ENCODE measurements around the gene NKD2. TPM values are rescaled to one million over a fixed set of nuclear protein-coding genes. Genes with fewer than 3 reads are reported as not detected.

Gene NKD2
- total RNA-seq, 2 experiments from 2014 or later = 0.17 to 0.30 TPM

DNA sequence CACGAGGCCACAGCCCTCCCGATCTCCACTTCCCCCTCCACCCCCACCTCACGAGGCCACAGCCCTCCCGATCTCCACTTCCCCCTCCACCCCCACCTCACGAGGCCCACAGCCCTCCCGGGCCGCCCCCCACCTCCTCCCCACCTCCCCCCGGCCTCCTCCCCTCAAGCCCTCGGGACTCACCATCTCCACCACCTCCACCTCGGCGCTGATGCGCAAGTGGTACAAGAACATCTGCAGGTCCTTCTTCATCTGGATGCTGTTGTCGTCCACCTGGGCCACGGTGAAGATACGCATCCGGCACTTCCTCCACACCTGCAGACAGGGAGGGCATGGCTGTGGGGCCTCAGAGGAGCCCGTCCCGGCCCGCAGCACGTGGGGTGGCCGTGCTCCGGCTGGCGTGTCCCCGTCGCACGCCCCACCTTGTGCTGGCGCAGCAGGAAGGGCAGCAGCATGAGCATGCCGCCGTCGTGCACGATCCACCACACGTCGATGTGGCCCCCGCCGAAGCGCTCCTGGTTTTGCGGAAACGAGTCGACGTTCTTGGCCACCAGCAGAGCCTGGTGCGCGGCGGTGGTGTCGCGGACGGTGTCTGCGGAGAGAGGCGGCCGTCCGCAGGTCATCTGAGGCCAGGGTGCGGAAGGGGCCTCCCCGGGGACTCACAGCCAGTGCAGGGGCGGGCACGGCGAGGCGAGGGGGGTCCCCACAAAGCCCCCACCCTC is 55.2 kb downstream of the NKD2 start:
- POLR2A ChIA-PET = no interaction called here

DNA sequence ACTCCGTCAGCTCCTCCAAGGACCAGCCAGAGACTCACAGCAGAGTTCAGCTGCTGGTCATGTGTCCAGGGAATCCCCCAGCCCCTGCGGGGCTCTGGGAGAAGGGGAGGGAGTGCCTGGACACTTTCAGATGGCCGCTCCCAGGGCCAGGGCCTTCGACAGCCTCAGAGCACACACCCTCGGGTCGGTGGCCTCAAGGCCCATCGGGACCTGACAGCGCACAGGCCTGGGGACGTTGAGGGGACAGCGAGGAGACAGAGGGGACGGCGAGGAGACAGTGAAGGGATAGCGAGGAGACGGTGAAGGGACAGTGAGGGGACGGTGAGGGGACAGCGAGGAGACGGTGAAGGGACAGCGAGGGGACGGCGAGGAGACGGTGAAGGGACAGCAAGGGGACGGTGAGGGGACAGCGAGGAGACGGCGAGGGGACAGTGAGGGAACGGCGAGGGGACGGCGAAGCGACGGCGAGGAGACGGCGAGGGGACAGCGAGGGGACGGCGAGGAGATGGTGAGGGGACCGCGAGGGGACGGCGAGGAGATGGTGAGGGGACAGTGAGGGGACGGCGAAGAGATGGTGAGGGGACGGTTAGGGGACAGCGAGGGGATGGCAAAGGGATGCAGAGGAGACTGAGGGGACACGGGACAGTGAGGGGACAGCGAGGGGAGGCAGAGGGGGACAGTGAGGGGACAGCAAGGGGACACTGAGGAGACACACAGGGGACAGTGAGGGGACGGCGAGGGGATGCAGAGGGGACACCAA is 56.0 kb downstream of the NKD2 start:
- Histone ChIP-seq H3K4me1 (ENCODE audit: insufficient read depth, low read length) (no peaks in the 10 kb centered on the region), H3K9me3 (ENCODE audit: control insufficient read depth in 1 of 2, insufficient read depth in 1 of 2, low read length in 2 of 2) (no peaks in the 10 kb centered on the region)

More for the DNA sequence above, 55.2 kb downstream of the NKD2 start:
- Histone ChIP-seq H3K36me3 (ENCODE audit: insufficient read depth, low read length) (peaks cover 77% of the 10 kb centered on the region), H3K4me1 (ENCODE audit: insufficient read depth, low read length) (no peaks in the 10 kb centered on the region), H3K27me3 (ENCODE audit: control insufficient read depth in 1 of 2, insufficient read depth in 2 of 2, low read length in 2 of 2) (no peaks in the 10 kb centered on the region), H3K9me3 (ENCODE audit: control insufficient read depth in 1 of 2, insufficient read depth in 1 of 2, low read length in 2 of 2) (no peaks in the 10 kb centered on the region), H3K27ac (ENCODE audit: low read depth in 1 of 2, low read length in 2 of 2) (no peak overlapping the region), H3K4me3 (ENCODE audit: low read length) (no peak overlapping the region)
- Mint-ChIP-seq H3K9me3 (no peaks in the 10 kb centered on the region), H3K4me3 (no peak overlapping the region), H3K36me3 (ENCODE audit: low read depth) (peaks cover 32% of the 10 kb centered on the region), H3K27me3 (no peaks in the 10 kb centered on the region), H3K27ac (no peak overlapping the region), H3K4me1 (ENCODE audit: low read depth) (no peaks in the 10 kb centered on the region)
- TF ChIP-seq, protein P1, sequence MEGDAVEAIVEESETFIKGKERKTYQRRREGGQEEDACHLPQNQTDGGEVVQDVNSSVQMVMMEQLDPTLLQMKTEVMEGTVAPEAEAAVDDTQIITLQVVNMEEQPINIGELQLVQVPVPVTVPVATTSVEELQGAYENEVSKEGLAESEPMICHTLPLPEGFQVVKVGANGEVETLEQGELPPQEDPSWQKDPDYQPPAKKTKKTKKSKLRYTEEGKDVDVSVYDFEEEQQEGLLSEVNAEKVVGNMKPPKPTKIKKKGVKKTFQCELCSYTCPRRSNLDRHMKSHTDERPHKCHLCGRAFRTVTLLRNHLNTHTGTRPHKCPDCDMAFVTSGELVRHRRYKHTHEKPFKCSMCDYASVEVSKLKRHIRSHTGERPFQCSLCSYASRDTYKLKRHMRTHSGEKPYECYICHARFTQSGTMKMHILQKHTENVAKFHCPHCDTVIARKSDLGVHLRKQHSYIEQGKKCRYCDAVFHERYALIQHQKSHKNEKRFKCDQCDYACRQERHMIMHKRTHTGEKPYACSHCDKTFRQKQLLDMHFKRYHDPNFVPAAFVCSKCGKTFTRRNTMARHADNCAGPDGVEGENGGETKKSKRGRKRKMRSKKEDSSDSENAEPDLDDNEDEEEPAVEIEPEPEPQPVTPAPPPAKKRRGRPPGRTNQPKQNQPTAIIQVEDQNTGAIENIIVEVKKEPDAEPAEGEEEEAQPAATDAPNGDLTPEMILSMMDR (IDR thresholded peaks at IDR 0.05) = no peak
- CTCF ChIA-PET = no interaction called here
- no peak for ATAC-seq (ENCODE audit: poor library complexity)
- no peak for DNase-seq
- intact Hi-C loops (cut with DNase I, micrococcal nuclease) = no loop called here

DNA sequence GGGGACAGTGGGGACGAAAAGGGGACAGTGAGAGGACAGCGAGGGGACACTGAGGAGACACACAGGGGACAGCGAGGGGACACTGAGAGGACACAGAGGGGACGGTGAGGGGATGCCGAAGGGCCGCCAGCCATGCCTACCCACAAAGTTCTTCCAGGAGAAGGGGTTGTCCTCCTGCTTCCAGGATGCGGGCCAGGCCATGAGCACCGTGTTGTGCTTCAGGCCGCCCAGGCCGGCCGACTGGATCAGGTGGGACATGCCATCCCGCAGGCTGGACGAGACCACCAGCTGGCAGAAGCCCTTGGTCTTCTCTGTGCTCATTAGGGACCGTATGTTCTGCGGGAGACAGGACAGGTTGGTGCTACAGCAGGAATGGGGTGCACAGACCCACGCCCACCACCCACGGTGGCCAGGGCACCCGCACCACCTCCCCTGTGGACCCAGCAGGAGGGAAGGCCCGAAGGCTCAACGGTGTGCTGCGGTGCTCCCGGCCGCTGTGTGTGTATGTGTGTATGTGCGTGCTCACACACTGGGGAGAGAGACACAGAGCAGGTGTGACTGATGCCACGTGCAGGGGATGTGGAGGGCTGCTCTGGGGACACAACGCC is 56.6 kb downstream of the NKD2 start:
- Histone ChIP-seq H3K36me3 (ENCODE audit: insufficient read depth, low read length) (peaks cover 73% of the 10 kb centered on the region), H3K9me3 (ENCODE audit: control insufficient read depth in 1 of 2, insufficient read depth in 1 of 2, low read length in 2 of 2) (no peaks in the 10 kb centered on the region), H3K4me3 (ENCODE audit: low read length) (no peak overlapping the region), H3K27ac (ENCODE audit: low read depth in 1 of 2, low read length in 2 of 2) (no peak overlapping the region), H3K4me1 (ENCODE audit: insufficient read depth, low read length) (no peaks in the 10 kb centered on the region), H3K27me3 (ENCODE audit: control insufficient read depth in 1 of 2, insufficient read depth in 2 of 2, low read length in 2 of 2) (no peaks in the 10 kb centered on the region)
- ChIA-PET CTCF (no interaction called here), POLR2A (no interaction called here)
- Mint-ChIP-seq H3K27me3 (no peaks in the 10 kb centered on the region), H3K9me3 (no peaks in the 10 kb centered on the region), H3K4me1 (ENCODE audit: low read depth) (no peaks in the 10 kb centered on the region), H3K27ac (no peak overlapping the region), H3K36me3 (ENCODE audit: low read depth) (peaks cover 24% of the 10 kb centered on the region), H3K4me3 (no peak overlapping the region)
- TF ChIP-seq, protein P1 (IDR thresholded peaks at IDR 0.05) = no peak
- intact Hi-C loops (cut with DNase I, micrococcal nuclease) = no loop called here
- ATAC-seq (ENCODE audit: poor library complexity) (no peak), DNase-seq (no peak)

More for the DNA sequence above, 56.0 kb downstream of the NKD2 start:
- Mint-ChIP-seq H3K27me3 (no peaks in the 10 kb centered on the region), H3K4me3 (no peak overlapping the region), H3K9me3 (no peaks in the 10 kb centered on the region), H3K36me3 (ENCODE audit: low read depth) (peaks cover 29% of the 10 kb centered on the region), H3K4me1 (ENCODE audit: low read depth) (no peaks in the 10 kb centered on the region), H3K27ac (no peak overlapping the region)
- ChIA-PET POLR2A (no interaction called here), CTCF (no interaction called here)
- Histone ChIP-seq H3K27me3 (ENCODE audit: control insufficient read depth in 1 of 2, insufficient read depth in 2 of 2, low read length in 2 of 2) (no peaks in the 10 kb centered on the region), H3K4me3 (ENCODE audit: low read length) (no peak overlapping the region), H3K36me3 (ENCODE audit: insufficient read depth, low read length) (peaks cover 77% of the 10 kb centered on the region), H3K27ac (ENCODE audit: low read depth in 1 of 2, low read length in 2 of 2) (no peak overlapping the region)
- no peak for DNase-seq
- TF ChIP-seq, protein P1 (IDR thresholded peaks at IDR 0.05) = no peak
- intact Hi-C loops (cut with DNase I, micrococcal nuclease) = no loop called here
- no peak for ATAC-seq (ENCODE audit: poor library complexity)

Measured in CD4-positive, alpha-beta T cell (primary cell).